Ovary (tissue), 9 donors: Measurements from ENCODE around the gene CMIP. TPM values are rescaled to one million over a fixed set of nuclear protein-coding genes. Genes with fewer than 3 reads are reported as not detected.

Experiments
- DNase-seq, 5 donors: peaks; one replicate each; pipeline ENCODE4 v3.0.0-alpha.2; 2019 to 2020
- H3K27ac ChIP-seq, 2 donors: fragments of 200-600 bp; one replicate each; pipeline versions ENCODE4 v1.5.1 to v1.8.0; 2019 to 2022
- H3K27me3 ChIP-seq: fragments of 200-600 bp; one replicate; pipeline ENCODE4 v1.8.0; 2022
- H3K36me3 ChIP-seq: fragments of 200-600 bp; sonication (generic); one replicate; pipeline ENCODE4 v1.5.1; 2019
- H3K4me1 ChIP-seq: one replicate; pipeline ENCODE4 v1.8.1; 2013; ENCODE audit warnings: mild to moderate bottlenecking, moderate library complexity; ENCODE audit not compliant: insufficient read depth
- H3K4me3 ChIP-seq: fragments of 200-600 bp; sonication (generic); one replicate; pipeline ENCODE4 v1.5.1; 2017
- H3K9me3 ChIP-seq, 2 donors: fragments of 200-600 bp in 1 of 2; sonication (generic) in 1 of 2; one replicate each; pipeline versions ENCODE4 v1.5.1 to v1.8.1; 2013 to 2019; ENCODE audit warnings: mild to moderate bottlenecking in 1 of 2, moderate library complexity in 1 of 2
- CTCF ChIP-seq, 3 donors: fragments of 450-650 bp in 2 of 3; fragments of 200-600 bp in 1 of 3; IDR thresholded peaks; one replicate each; pipeline versions ENCODE4 v1.5.1 to v1.8.0; 2016 to 2022; ENCODE audit warnings: antibody characterized with exemption in 3 of 3, mild to moderate bottlenecking in 1 of 3
- EP300 ChIP-seq: sonication (generic); formaldehyde crosslinking; IDR thresholded peaks from one replicate; pipeline ENCODE4 v1.6.1; 2017; ENCODE audit warnings: antibody characterized with exemption
- POLR2A ChIP-seq: fragments of 450-650 bp; IDR thresholded peaks from one replicate; pipeline ENCODE4 v1.6.1; 2017; ENCODE audit warnings: antibody characterized with exemption, mild to moderate bottlenecking, moderate library complexity
- WGBS, 3 donors: extraction: QIAGEN DNeasy Blood & Tissue Kit in 1 of 3; methylation state at CpG; one replicate each; pipeline versions ENCODE4 v1.1.5 to v1.1.7; 2013 to 2017; 5-methylcytosine and 5-hydroxymethylcytosine counted together
- intact Hi-C, 4 donors: fragments of 100-400 bp; cut with DNase I; formaldehyde crosslinking; loops; one replicate each; pipeline versions ENCODE4 v1.11.0 to v1.15.1; 2022 to 2023
- microRNA-seq, 3 donors: library from miRNA; unstranded; fragments of <30 nt; microRNA quantifications; one replicate each; pipeline versions ENCODE4 to v1.2.0, GENCODE V29; 2019 to 2020
- polyA plus RNA-seq, 2 donors: library from polyadenylated mRNA; stranded (reverse); fragments of 200-250 nt in 1 of 2; fragments of 350-450 nt in 1 of 2; fragmentation: Illumina TruSeq in 1 of 2; extraction: RNeasy Lipid Tissue Mini Kit (QIAGEN cat#74804) in 1 of 2; gene quantifications; one replicate each; pipeline ENCODE4 v1.2.3, GENCODE V29; 2013 to 2014
- small RNA-seq: library from RNA; depleted of rRNA; stranded (forward); fragments of <200 nt; gene quantifications from one replicate; pipeline ENCODE3, GENCODE V24; 2016
- total RNA-seq, 7 donors: library from RNA; depleted of rRNA in 2 of 7; stranded (reverse); fragments of >200 nt in 2 of 7; fragmentation: NEBNext Ultra II Directional in 3 of 7; extraction: Animal tissue kit (Norgen Biotek cat#: 25700) in 3 of 7; gene quantifications; one replicate each; pipeline versions ENCODE4 v1.1.0 to v1.2.4, GENCODE V29; 2016 to 2023
- donor health status: DM: no; HTN: no; CAD: no; lungs with moderate emphysema.
- donor health status: DM: no; HTN: no; CAD: no.
- donor health status: Bipolar disorder and iron deficiency.
- donor health status: DM: yes; HTN: yes; CAD: no.
- donor health status: DM: no; HTN: no; CAD: no.
- donor health status: DM: yes; HTN: yes; CAD: no.

Gene CMIP
- total and polyA plus RNA-seq, 9 donors: 19.4 to 68.2 (median 38.7) TPM

- TF ChIP-seq EP300 (no peak), CTCF (IDR thresholded peaks at IDR 0.05) (no peak), POLR2A (no peak)
- intact Hi-C loops: no loop called here
- Histone ChIP-seq H3K4me3 (no peak overlapping the region), H3K27me3 (no peaks in the 10 kb centered on the region), H3K4me1 (no peaks in the 10 kb centered on the region), H3K9me3 (no peaks in the 10 kb centered on the region), H3K27ac (no peak overlapping the region), H3K36me3 (no peaks in the 10 kb centered on the region)
- DNase-seq: no peak
- WGBS, 3 donors: 44 to 49% (median 49%) methylated on average over 13 of the region's 13 CpGs
Measured at GRCh38 chr16:81755915-81756614, 311.5 kb downstream of the CMIP start.

- Histone ChIP-seq H3K4me3 (no peak overlapping the region), H3K36me3 (no peaks in the 10 kb centered on the region), H3K9me3 (no peaks in the 10 kb centered on the region), H3K4me1 (no peaks in the 10 kb centered on the region), H3K27me3 (no peaks in the 10 kb centered on the region), H3K27ac (no peak overlapping the region)
- intact Hi-C loops: no loop called here
- 69 to 85% (median 70%) methylated on average over 9 of the region's 9 CpGs for WGBS, 3 donors
- DNase-seq: no peak
- TF ChIP-seq CTCF (IDR thresholded peaks at IDR 0.05): no peak
- TF ChIP-seq EP300: no peak
- TF ChIP-seq POLR2A: no peak
Measured at GRCh38 chr16:81756615-81757356, 312.2 kb downstream of the CMIP start.

GRCh38 chr16:81758376-81758775, 313.8 kb downstream of the CMIP start:
- H3K27ac ChIP-seq: no peak overlapping the region
- H3K9me3 ChIP-seq: no peaks in the 10 kb centered on the region
- WGBS, 3 donors: 34 to 41% (median 40%) methylated on average over 2 of the region's 2 CpGs
- intact Hi-C loops: no loop called here
- H3K4me3 ChIP-seq: no peak overlapping the region
- DNase-seq: no peak
- TF ChIP-seq EP300 (no peak), CTCF (IDR thresholded peaks at IDR 0.05) (no peak), POLR2A (no peak)
- no peaks in the 10 kb centered on the region for H3K4me1 ChIP-seq
- no peaks in the 10 kb centered on the region for H3K36me3 ChIP-seq
- H3K27me3 ChIP-seq: no peaks in the 10 kb centered on the region

Small RNA genes lying within 50 kb of the gene (microRNA-seq; reads per million reads assigned to microRNA genes)
- 0 to 0.38 (median 0) reads per million in 3 donors for gene MIR6504
- gene MIR7854: 0.36 to 1.7 (median 0.38) reads per million in 3 donors

Small RNA genes lying within 50 kb of the gene (small RNA-seq; reads per million reads assigned to genes)
- gene MIR6504 (not detected), gene MIR7854 (not detected)

Other genes starting within 250 kb of the CMIP start
- 1 to 10 TPM in 2 of 7 donors, under 1 TPM in 5; 0.45 to 2.5 (median 0.83) TPM for gene BCO1, start 206.1 kb upstream of the CMIP start, total RNA-seq
- 1 to 10 TPM; 1.0 to 1.1 TPM for gene BCO1, start 206.1 kb upstream of the CMIP start, polyA plus RNA-seq
- gene GAN, start 129.8 kb upstream of the CMIP start, total RNA-seq: 10 to 100 TPM in 4 of 7 donors, 1 to 10 TPM in 3; 4.5 to 11.5 (median 10.1) TPM
- 1 to 10 TPM; 1.1 to 2.1 TPM for gene GAN, start 129.8 kb upstream of the CMIP start, polyA plus RNA-seq